Kidney (tissue), 14 donors: Measurements from ENCODE around the gene IQUB. TPM values are rescaled to one million over a fixed set of nuclear protein-coding genes. Genes with fewer than 3 reads are reported as not detected.

Experiments used
- DNase-seq, 5 donors: peaks; one replicate each; pipeline ENCODE4 v3.0.0-alpha.2; 2013 to 2020
- FAIRE-seq: peaks from 2 replicates; lab custom pipeline; 2012; peaks lifted over from hg19 to GRCh38; lab: Jason Lieb, UNC
- H3K27ac ChIP-seq, 2 donors: one replicate each; pipeline ENCODE4 v1.7.0; 2013; ENCODE audit warnings: low read depth in 2 of 2, low read length in 2 of 2, inconsistent platforms in 1 of 2
- H3K27me3 ChIP-seq: one replicate; pipeline ENCODE4 v1.7.1; 2013; ENCODE audit warnings: low read length, inconsistent platforms; ENCODE audit not compliant: control insufficient read depth, insufficient read depth
- H3K36me3 ChIP-seq, 3 donors: one replicate each; pipeline versions ENCODE4 v1.7.0 to v1.7.1; 2013; ENCODE audit warnings: low read length in 3 of 3, control low read depth in 1 of 3, inconsistent platforms in 1 of 3; ENCODE audit not compliant: insufficient read depth in 3 of 3, control insufficient read depth in 2 of 3
- H3K4me1 ChIP-seq, 3 donors: one replicate each; pipeline versions ENCODE4 v1.7.0 to v1.7.1; 2013; ENCODE audit warnings: low read length in 3 of 3, inconsistent platforms in 1 of 3, low read depth in 1 of 3; ENCODE audit not compliant: control insufficient read depth in 2 of 3, insufficient read depth in 2 of 3
- H3K4me3 ChIP-seq, 3 donors: one replicate each; pipeline versions ENCODE4 v1.7.0 to v1.8.1; 2013; ENCODE audit warnings: low read length in 3 of 3, control low read depth in 1 of 3, inconsistent platforms in 1 of 3
- H3K9ac ChIP-seq, 3 donors: one replicate each; pipeline versions ENCODE4 v1.7.0 to v1.7.1; 2013; ENCODE audit warnings: low read length in 3 of 3, control low read depth in 1 of 3, inconsistent platforms in 1 of 3
- H3K9me3 ChIP-seq, 3 donors: one replicate each; pipeline versions ENCODE4 v1.7.0 to v1.7.1; 2013; ENCODE audit warnings: low read length in 3 of 3, control low read depth in 1 of 3, inconsistent platforms in 1 of 3; ENCODE audit not compliant: control insufficient read depth in 2 of 3, insufficient read depth in 1 of 3
- intact Hi-C: fragments of 100-400 bp; cut with DNase I; formaldehyde crosslinking; loops from one replicate; pipeline ENCODE4 v1.11.1; 2022
- polyA plus RNA-seq: library from polyadenylated mRNA; stranded (reverse); fragments of 350-450 nt; fragmentation: Illumina TruSeq; extraction: RNeasy Lipid Tissue Mini Kit (QIAGEN cat#74804); gene quantifications from one replicate; pipeline ENCODE4 v1.2.3, GENCODE V29; 2014; ENCODE audit warnings: low read depth, low replicate concordance; ENCODE audit not compliant: insufficient read depth
- total RNA-seq: library from RNA; stranded (reverse); fragmentation: NEBNext Ultra II Directional; extraction: Animal tissue kit (Norgen Biotek cat#: 25700); gene quantifications from one replicate; pipeline ENCODE4 v1.2.1, GENCODE V29; 2021
- TF ChIP-seq, protein P1 (sequence below): IDR thresholded peaks from 3 replicates; pipeline ENCODE4 v1.5.1; 2012; ENCODE audit warnings: mild to moderate bottlenecking, moderate library complexity, borderline replicate concordance; ENCODE audit not compliant: insufficient read depth; ENCODE audit errors: extremely low read depth
- donor health status: control.
- donor health status: control.
- donor health status: control.
- donor health status: control.
- donor health status: control.
- donor health status: DM: yes; HTN: yes; CAD: no.
- donor health status: Normal renal cell carcinoma (clear cell type).

Gene IQUB
- total and polyA plus RNA-seq, 2 donors from 2014 or later = 1.8 to 6.9 TPM

DNA sequence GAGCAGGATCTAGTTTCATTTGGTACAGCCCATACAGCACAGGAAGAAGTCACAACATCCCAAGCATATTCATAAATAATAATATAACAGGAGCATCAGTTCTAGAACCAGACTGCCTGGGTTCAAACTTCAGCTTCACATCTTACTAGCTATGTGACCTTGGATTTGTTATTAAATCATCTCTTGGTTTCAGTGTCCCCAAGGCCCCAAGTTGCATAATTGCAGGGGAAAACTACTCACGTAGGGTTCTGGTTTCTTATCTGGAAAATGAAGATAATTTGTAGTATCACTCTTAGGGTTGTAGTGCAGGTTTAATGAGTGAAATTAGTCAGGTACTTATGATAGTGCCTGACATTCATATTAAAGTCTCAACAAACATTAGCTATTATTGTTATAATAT lies 5.5 kb upstream of the IQUB start:
- Histone ChIP-seq H3K27me3 (no peaks in the 10 kb centered on the region), H3K4me3 (no peak overlapping the region), H3K9me3 (no peaks in the 10 kb centered on the region), H3K4me1 (no peaks in the 10 kb centered on the region), H3K9ac (no peak overlapping the region), H3K27ac (no peak overlapping the region), H3K36me3 (no peaks in the 10 kb centered on the region)
- no peak for DNase-seq
- intact Hi-C loops = no loop called here
- TF ChIP-seq, protein P1, sequence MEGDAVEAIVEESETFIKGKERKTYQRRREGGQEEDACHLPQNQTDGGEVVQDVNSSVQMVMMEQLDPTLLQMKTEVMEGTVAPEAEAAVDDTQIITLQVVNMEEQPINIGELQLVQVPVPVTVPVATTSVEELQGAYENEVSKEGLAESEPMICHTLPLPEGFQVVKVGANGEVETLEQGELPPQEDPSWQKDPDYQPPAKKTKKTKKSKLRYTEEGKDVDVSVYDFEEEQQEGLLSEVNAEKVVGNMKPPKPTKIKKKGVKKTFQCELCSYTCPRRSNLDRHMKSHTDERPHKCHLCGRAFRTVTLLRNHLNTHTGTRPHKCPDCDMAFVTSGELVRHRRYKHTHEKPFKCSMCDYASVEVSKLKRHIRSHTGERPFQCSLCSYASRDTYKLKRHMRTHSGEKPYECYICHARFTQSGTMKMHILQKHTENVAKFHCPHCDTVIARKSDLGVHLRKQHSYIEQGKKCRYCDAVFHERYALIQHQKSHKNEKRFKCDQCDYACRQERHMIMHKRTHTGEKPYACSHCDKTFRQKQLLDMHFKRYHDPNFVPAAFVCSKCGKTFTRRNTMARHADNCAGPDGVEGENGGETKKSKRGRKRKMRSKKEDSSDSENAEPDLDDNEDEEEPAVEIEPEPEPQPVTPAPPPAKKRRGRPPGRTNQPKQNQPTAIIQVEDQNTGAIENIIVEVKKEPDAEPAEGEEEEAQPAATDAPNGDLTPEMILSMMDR = no peak
- FAIRE-seq = no peak

GRCh38 chr7:123538897-123539296 lies 4.5 kb upstream of the IQUB start:
- Histone ChIP-seq H3K4me3 (no peak overlapping the region), H3K4me1 (no peaks in the 10 kb centered on the region), H3K36me3 (no peaks in the 10 kb centered on the region), H3K9ac (no peak overlapping the region), H3K27ac (no peak overlapping the region), H3K9me3 (no peaks in the 10 kb centered on the region), H3K27me3 (no peaks in the 10 kb centered on the region)
- intact Hi-C loops = no loop called here
- FAIRE-seq = no peak
- TF ChIP-seq, protein P1 = no peak
- DNase-seq = no peak

- no peaks in the 10 kb centered on the region for H3K9me3 ChIP-seq
- H3K27me3 ChIP-seq = no peaks in the 10 kb centered on the region
- intact Hi-C loops = no loop called here
- no peak overlapping the region for H3K4me3 ChIP-seq
- DNase-seq (no peak), FAIRE-seq (no peak)
- H3K4me1 ChIP-seq = no peaks in the 10 kb centered on the region
- TF ChIP-seq, protein P1 = no peak
- H3K9ac ChIP-seq = no peak overlapping the region
- no peak overlapping the region for H3K27ac ChIP-seq
- H3K36me3 ChIP-seq = no peaks in the 10 kb centered on the region
Observed at GRCh38 chr7:123538189-123538714, 3.9 kb upstream of the IQUB start.
